Measurements from ENCODE around the gene ASCL2. TPM values are rescaled to one million over a fixed set of nuclear protein-coding genes. Genes with fewer than 3 reads are reported as not detected.

The ASCL2 gene
- total RNA-seq, 1 donor from 2014 or later, result 0.80 TPM

- ATAC-seq (no peak), DNase-seq (ENCODE audit: low spot score) (no peak)
- intact Hi-C loops (cut with DNase I), result no loop called here
Observed at GRCh38 chr11:2280208-2280607, 9.8 kb upstream of the ASCL2 start.

- intact Hi-C loops (cut with DNase I), result no loop called here
- DNase-seq (ENCODE audit: low spot score) (no peak), ATAC-seq (peak; percentile 80)
Observed at GRCh38 chr11:2277933-2278523, 7.6 kb upstream of the ASCL2 start.

- intact Hi-C loops (cut with DNase I), result no loop called here
- peak; percentile 58 for DNase-seq (ENCODE audit: low spot score)
- peak; percentile 52 for ATAC-seq
Observed at GRCh38 chr11:2277008-2277346, 6.6 kb upstream of the ASCL2 start.

- ATAC-seq, result no peak
- intact Hi-C loops (cut with DNase I), result no loop called here
- peak; percentile 45 for DNase-seq (ENCODE audit: low spot score)
Observed at GRCh38 chr11:2276280-2277007, 6.1 kb upstream of the ASCL2 start.

GRCh38 chr11:2275334-2276279, 5.2 kb upstream of the ASCL2 start:
- DNase-seq (ENCODE audit: low spot score) (peak; percentile 56), ATAC-seq (no peak)
- intact Hi-C loops (cut with DNase I), result no loop called here

GRCh38 chr11:2273771-2274170, 3.4 kb upstream of the ASCL2 start:
- ATAC-seq (no peak), DNase-seq (ENCODE audit: low spot score) (no peak)
- intact Hi-C loops (cut with DNase I), result no loop called here

- intact Hi-C loops (cut with DNase I), result no loop called here
- ATAC-seq (no peak), DNase-seq (ENCODE audit: low spot score) (no peak)
Observed at GRCh38 chr11:2273311-2273710, 2.9 kb upstream of the ASCL2 start.

- ATAC-seq (no peak), DNase-seq (ENCODE audit: low spot score) (peak; percentile 45)
- intact Hi-C loops (cut with DNase I), result no loop called here
Observed at GRCh38 chr11:2272946-2273280, 2.5 kb upstream of the ASCL2 start.

- DNase-seq (ENCODE audit: low spot score) (no peak), ATAC-seq (no peak)
- intact Hi-C loops (cut with DNase I), result no loop called here
Observed at GRCh38 chr11:2272228-2272945, 2.0 kb upstream of the ASCL2 start.

- ATAC-seq, result no peak
Observed at GRCh38 chr11:2271327-2272227, 1.2 kb upstream of the ASCL2 start.

GRCh38 chr11:2271077-2271326, 614 bp upstream of the ASCL2 start:
- DNase-seq (ENCODE audit: low spot score), result peak; percentile 63

More at GRCh38 chr11:2271327-2272227, 1.2 kb upstream of the ASCL2 start:
- DNase-seq (ENCODE audit: low spot score), result peak; percentile 54
- intact Hi-C loops (cut with DNase I), result no loop called here

GRCh38 chr11:2269601-2270321, 627 bp downstream of the ASCL2 start:
- peak; percentile 35 for ATAC-seq
- intact Hi-C loops (cut with DNase I), result no loop called here
- peak; percentile 63 for DNase-seq (ENCODE audit: low spot score)

More at GRCh38 chr11:2271077-2271326, 614 bp upstream of the ASCL2 start:
- ATAC-seq, result peak; percentile 60
- intact Hi-C loops (cut with DNase I), result no loop called here

GRCh38 chr11:2268729-2269600, 1.4 kb downstream of the ASCL2 start:
- ATAC-seq (peak; percentile 61), DNase-seq (ENCODE audit: low spot score) (peak; percentile 73)
- intact Hi-C loops (cut with DNase I), result no loop called here

- DNase-seq (ENCODE audit: low spot score) (peak; percentile 58), ATAC-seq (no peak)
Observed at GRCh38 chr11:2267851-2268728, 2.3 kb downstream of the ASCL2 start.

GRCh38 chr11:2267306-2267850, 3.0 kb downstream of the ASCL2 start:
- DNase-seq (ENCODE audit: low spot score) (peak; percentile 47), ATAC-seq (no peak)
- intact Hi-C loops (cut with DNase I), result no loop called here

More at GRCh38 chr11:2267851-2268728, 2.3 kb downstream of the ASCL2 start:
- intact Hi-C loops (cut with DNase I), result no loop called here
